HS-27A (cell line): ENCODE data around the gene KDM7A.
A peak's percentile ranks its signal among the peaks of the same experiment; 100 is the strongest.
"Not testable (repeated sequence)": the region's sequence is repeated elsewhere in the genome, so short reads cannot be mapped to it uniquely, and the experiment has no call there.

Experiments used
- DNase-seq: peaks from one replicate; pipeline ENCODE4 v3.0.0-alpha.2; 2012; ENCODE audit warnings: low read depth, missing footprints

The KDM7A gene

DNA sequence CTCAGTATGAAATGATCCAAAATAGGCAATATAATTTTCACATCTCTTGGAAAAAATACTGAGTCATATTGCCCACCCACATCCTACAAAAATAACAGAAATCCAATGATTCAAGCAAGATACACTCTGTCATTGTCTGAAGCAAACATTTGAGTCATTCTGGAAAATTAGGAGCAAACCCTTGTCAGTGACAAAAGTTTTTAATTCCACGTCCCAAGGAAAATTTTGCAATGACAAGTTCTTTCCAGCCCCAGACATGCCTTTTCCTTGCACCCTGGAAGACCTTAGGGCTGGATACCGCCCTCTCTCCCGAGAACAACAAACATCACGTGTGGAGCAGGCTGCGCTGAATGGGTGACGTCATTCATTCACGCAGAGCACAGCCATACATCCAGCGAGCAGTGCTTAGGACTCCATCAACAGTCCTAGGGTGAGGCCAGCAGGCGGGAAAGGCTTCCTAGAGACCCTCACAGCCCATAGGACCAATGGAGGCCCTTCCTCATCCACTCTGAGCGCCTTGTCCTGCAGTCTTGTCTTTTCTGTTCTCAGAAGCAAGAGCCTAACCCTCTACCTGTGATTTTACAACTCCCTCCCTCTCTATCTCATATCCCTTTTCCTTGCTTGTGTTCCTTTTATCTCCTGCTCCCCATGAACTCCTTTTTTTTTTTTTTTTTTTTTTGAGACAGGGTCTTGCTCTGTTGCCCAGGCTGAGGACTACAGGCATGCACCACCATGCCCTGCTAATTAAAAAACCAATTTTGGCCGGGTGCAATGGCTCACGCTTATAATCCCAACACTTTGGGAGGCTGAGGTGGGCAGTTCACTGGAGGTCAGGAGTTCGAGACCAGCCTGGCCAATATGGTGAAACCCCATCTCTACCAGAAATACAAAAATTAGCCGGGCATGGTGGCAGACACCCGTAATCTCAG, 23.5 kb upstream of the KDM7A start:
- DNase-seq: no peak

DNA sequence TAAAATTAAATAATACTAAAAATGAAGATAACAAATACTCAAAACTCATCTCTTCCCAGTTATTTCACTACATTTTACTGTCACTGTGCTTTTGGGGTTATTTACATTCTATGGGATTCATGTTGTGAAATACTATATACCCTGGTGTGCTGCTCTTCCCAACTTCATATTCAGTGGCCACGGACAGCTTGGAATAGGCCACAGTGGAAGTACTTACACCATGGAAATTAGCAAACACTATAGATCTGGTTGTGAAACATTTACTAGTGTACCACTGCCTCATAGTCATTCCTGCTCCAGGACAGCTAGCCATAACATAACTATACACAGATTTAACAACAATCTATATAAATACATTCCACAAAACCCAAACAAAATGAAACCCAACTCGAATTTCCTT, 21.2 kb upstream of the KDM7A start:
- no peak for DNase-seq

DNA sequence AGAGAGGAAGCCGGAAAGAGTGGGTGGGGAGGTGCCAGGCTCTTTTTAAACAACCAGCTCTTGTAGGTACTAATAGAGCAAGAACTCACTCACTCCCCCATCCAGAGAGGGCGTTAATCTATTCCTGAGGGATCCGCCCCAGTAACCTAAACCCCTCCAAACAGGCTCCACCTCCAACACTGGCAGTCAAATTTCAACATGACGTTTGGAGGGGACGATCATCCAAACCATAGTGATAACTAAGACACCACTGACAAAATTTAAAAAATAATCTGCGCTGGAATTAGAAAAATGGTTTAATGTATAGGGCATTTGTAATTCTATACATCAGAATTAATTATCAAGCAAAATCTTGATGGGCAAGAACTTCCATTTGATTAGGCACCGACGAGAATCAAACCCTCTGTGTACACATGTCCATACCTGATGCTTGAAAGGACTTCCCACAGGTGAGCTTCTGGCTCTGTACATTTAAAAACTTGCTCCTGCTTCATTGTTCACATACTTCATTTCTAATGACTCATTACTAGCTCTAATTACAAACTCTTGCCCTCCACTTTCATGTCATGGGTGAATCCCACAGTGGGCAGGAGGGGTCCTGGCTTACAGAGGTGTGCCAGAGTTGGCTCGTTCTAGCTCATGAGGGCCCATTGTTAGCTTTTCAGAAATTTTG, 20.6 kb upstream of the KDM7A start:
- DNase-seq: no peak

DNA sequence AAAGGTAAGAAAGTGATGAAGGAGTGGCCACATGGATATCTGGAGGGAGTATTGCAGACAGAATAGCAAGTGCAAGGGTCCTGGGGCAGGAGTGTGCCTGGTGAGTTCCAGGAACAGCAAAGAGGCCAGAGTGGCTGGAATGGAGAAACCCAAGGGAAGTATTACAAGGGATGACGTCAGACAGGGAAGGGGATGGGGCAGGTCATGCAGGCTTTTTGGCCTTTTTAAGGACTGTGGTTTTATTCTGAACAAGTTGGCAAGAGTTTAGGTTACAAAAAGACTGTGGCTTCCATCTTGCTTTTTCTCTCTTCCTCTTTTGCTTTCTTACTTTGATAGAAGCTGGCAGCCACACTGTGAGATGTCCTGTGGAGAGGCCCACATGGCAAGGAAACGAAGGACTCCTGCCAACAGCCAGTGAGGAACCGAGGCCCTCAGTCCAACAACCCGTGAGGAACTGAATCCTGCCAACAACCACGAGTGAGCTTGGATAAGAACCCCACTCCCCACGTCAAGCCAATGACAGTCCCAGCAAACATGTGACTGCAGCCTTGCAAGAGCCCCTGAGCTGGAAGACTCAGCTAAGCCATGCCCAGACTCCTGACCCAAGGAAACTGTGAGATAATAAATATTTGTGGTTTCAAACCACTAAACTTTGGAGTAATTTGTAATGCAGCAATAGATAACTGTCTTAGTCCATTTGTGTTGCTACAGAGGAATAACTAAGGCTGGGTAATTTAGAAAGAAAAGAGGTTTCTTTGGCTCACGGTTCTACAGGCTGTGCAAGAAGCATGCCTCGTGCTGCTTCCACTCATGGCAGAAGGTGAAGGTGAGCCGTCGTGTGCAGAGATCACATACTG, 19.8 kb upstream of the KDM7A start:
- DNase-seq: no peak

DNA sequence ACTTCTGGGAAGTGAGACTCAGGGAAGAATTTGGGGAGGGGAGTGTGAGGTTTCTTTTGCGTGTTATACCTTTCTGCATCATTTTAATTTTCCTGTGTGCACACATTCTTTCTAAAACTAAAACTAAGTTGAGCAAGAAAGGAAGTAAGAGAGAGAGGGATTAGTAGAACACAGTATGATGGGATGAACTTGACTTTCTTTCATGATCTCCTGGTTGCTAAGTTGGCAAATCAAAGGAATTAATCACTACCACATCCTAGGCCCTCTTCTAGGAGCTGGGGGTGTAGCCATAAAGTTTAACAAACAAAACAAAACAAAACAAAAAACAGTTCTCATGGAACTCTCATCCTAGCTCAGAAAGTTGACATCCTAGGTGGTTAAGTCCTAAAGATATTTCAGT, 19.1 kb upstream of the KDM7A start:
- DNase-seq: no peak

DNA sequence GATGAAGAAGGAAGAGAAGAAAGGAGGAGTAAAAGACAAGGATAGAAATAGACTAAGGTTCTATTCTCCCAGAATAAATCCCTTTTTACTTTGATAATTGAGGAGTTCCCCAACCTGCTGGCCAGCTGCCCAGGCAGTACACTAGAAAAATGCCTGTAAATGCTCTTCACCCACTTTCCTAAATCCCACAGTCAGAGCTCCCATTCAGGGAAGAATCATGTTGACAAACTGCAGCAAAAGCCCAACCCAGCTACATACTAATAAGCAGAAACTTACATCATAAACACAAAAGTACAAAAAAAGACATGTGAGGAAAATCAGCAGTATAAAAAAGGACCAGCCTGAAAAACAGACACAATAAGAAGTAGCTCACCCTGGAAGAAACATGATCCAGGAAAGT, 15.8 kb upstream of the KDM7A start:
- no peak for DNase-seq

DNA sequence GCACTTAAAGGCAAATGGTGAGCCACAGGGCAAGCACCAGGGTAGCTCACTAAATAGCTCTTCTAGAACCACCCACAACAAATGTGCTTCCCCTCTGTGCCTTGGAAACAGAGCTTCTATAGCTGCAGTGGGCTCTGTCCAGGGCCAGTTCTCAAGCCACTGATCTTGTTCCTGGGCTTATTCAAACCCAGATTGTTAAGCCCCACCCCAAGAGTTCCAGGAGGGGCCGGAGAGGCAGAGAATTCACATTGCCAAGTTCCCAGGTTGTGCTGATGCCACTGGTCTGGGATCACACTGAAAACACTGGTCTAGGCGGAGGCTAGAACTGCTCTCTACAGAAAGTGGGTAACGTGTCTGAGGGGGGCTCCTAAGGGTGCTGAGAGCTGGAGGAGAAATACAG, 15.4 kb upstream of the KDM7A start:
- DNase-seq: no peak

DNA sequence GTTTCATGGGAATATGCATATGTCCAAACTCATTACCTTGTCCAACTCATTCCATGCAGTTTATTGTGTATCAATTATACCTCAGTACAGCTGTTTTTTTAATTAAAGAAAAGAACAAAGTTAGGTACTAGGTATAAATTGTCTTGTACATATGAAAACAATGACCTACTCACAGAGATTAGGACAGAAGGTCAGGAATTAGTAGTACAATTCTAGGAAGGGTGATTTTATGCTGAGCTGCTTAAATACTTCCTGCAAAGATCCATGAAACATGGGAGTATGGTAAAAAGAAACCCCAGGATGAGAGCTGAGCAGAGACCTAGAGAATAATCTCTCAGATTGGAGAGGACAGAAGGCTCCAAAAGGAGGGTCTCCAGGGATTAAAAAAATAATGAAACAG, 13.8 kb upstream of the KDM7A start:
- DNase-seq: no peak

DNA sequence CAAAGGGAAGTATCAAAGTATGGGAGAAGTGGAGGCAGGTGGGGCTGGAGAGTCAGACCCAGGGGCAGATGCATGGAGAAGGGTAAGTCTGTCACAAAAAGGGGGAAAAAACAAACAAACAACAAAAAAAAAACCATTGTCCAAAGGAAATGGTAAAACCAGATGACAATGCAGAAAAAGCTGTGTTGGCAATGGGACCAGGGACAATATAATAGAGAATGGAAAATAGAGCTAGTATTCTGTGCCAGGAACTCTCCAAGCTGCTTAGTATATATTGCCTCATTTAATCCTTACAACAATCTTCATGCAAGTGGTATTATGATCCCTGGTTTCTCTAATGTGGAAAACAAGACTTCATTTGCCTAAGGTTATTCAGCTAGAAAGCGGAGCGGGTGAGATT, 13.1 kb upstream of the KDM7A start:
- no peak for DNase-seq

DNA sequence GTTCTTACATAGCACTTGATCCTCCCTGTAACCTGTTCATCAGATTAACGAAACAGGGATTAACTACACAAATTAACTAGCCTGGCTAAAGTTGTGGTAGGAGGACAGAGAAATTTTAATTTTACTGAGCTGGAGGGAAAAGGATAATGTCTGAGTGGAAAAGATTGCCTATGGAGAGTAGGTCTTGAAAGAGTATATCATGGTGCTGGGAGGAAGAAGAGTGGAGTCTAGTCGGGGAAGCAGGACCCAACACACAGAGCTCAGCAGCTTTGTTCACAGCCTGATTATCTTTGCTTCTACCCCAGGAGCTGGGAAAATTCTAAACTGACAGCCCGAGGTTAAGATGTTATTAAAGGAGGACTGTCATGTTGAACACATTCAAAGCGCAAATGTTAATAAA, 6.1 kb upstream of the KDM7A start:
- no peak for DNase-seq

DNA sequence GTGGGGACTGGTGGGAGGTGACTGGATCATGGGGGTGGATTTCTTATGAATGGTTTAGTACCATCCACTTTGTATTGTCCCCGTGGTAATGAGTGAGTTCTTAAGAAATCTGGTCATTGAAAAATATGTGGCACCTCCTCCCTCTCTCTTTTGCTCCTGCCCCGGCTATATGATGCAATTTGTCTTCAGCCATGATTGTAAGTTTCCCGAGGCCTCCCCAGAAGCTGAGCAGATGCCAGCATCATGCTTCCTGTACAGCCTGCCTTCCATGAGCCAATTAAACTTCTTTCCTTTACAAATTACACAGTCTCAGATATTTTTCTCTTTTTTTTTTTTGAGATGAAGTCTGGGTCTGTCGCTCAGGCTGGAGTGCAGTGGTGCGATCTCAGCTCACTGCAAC, 2.6 kb upstream of the KDM7A start:
- DNase-seq: no peak

DNA sequence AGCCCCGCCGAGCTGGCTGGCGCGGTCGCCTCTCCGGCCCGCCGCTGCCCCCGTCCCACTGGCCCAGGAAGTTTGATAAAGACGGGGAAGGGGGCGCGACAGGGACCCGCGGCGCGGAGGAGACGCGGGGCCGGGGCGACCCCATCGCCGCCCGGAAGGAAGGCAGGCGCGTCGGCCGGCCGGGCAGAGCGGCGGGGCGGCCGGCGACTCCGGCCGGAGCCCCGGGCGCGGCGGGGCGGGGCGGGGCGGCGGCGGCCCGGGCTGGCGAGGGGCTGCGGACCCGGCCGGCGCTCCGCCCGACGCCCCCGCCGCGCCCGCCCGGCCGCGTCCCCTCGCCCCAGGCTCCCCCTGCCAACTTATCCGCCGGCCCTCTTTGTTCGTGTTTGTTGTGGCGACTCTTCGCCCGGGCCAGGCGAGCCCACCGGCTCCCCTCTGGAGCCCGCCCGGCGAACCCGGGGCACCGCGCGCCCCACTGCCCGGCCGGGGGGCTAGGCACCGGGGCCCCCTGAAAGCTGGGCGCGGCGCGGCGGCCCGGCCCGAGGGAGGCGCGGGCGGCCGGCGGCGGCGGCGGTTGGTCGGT, 571 bp downstream of the KDM7A start:
- DNase-seq: no peak

DNA sequence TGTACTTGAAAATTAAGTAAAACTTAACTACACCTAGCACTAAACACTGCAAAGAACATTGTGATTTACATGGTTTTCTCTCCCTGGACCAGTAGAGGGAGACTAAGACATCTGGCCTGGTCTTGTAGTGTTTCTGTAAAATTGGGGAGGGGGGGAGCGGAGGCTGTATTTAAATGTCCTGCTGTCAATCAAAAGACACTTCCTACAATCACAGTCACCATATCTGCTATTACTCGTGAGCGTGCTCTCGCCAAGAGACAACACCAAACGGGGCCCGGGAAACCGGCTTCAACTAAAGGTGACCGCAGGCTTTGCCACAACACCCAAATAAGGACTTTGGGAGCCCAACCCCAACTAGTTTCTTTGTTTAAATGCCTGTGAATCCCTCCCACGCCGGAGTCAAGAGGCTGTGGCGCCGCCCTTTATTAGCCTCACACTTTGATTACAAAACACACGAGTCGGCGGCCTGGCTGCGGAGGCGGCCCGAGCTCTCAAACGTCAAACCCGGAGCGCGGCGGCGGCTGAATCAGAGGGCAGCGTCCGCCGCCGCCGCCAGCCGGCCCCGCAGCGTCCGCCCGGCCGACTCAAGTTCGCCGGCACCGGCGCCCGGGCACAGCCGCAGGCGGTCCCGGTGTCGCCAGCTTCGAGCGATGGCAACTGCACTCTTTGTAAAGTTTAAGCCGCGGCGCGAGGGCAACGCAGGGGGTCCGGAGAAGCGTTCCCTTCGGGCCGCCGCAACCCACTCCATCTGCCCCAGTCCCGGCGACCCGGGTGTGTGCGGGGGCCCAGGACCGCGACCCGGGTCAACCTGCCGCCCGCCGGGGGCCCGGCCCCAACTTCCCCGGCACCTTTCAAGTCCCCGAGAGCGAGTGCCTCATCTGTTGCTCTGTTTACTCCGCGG, 1.3 kb downstream of the KDM7A start:
- DNase-seq: peak; percentile 64

DNA sequence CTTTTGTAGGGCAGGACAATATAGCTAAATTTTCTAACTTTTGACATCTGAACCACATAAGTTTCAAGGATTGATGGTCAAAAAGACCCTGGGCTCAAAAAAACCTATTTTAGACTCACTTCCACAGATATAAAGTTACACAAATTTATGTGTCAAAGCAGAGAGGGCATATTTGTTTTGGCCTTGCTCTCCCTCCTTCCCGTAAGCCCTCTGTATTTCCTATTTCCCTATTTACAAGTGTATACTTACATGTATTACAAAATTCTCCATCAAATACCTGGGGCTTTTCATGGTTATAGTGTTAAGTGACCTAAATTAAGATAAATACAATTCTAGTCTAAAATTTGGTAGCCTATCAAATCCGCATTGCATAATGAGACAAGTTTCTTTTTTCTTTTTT, 2.6 kb downstream of the KDM7A start:
- no peak for DNase-seq

DNA sequence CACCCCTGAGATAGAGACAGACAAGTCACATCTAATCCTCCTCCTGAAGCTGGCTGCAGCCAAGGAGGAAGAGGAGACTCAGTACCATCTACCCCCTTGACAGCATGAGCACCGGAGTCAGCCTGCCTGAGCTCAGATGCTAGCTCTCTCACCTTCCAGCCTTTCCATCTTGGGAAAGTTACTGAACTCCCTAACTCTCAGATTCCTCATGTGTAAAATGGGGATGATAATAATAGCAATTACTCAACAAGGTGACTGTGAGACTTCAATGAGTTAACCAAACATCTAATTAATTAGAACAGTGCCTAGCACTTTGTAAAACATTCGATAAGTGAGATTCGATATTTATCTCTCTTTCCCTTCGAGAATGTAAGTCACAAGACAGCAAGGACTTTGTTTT, 6.4 kb downstream of the KDM7A start:
- DNase-seq: no peak

DNA sequence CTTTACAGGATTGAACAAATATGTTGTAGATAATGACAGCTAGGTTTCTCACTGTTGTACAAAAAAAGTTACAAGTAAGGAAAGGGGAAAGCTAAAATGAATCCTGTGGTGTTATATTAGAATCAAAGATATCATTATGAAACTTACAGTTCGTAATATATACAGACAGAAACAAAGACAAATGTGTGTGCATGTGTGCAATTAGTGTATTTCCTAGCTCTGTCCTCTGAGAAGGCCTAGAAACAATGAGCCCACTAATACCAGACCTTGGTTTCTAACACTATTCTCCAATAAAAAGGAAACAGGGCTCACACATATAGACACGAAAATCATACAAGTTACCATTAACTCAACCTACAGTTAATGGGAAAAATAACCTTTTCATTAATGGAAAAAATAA, 8.0 kb downstream of the KDM7A start:
- no peak for DNase-seq

DNA sequence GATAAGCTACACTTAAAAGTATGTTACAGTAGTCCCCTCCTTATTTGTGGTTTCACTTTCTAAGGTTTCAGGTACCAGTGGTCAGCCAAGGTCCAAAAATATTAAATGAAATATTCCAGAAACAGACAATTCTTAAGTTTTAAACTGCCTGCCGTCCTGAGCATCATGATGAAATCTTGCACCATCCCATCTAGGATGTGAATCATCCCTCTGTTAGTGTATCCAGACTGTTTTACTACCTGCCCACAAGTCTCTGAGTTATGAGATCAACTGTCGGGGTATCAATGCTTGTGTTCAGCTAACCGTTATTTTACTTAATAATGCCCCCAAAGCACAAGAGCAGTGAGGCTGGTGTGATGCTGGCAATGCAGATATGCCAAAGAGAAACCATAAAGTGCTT, 11.4 kb downstream of the KDM7A start:
- no peak for DNase-seq

DNA sequence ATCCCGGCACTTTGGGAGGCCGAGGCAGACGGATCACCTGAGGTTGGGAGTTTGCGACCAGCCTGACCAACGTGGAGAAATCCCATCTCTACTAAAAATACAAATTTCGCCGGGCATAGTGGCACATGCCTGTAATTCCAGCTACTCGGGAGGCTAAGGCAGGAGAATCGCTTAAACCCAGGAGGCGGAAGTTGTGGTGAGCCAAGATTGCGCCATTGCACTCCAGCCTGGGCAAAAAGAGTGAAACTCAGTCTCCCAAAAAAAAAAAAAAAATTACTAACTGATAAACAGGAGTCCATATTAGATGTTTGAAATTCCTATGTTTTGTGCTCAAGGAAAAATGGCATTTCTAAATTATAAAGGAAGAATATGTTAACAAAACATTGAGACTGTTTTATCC, 14.7 kb downstream of the KDM7A start:
- not testable (repeated sequence) for DNase-seq

DNA sequence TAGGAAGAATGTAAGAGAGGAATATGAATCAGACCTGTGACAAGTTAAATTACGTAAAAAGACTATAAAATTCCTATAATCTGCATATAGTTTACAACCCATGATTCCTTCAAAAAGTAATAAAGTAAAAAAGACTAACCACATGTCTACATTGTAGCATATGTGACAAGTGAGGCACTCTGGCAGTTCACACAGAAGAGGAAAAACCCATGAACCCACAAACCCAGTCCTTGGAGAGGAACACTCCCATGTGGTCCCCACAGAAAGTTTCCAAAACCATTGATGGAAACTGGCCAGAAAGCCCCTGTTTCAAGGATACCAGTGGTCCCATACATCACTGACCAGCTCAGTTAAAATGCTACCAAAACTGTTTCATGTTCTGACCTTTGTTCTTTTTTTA, 15.7 kb downstream of the KDM7A start:
- no peak for DNase-seq

DNA sequence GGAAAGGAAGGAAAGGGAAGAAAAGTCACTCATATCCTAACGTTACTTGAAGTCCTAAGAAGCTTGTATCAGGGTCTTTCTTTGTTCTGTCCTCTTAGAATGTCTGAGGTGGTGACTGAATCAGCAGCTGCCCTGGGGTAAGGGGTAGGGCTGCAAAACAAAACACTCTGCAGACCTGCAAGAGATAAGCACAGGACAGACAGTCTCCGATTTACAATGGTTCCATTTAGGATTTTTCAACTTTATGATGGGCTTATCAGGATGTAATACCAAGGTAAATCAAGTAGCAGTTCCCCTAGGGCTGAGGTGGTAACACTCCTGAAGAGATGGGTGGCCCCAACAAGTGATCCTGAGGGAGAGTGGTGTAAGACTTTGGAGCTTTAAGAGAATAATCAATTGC, 16.5 kb downstream of the KDM7A start:
- DNase-seq: no peak

DNA sequence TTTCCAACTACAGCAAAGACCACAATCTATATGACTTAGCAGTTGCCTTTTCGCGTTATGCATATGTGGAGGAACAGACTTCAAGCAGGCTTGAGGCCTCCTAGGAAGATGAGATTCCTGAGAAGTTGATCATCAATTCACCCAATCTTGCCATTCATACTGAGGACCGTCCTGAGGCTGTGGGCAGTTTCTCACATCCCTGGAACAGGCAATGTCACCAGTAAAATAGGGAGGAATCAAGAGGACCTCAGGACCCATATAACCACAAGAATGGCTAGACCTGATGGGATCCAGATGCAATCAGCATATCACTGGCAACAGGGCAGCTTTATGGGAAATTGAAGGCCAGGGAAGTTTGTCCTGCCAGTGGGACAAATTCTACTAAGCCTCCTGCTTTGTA, 17.3 kb downstream of the KDM7A start:
- no peak for DNase-seq
